Ishikawa (cell line): Measurements from ENCODE around the gene ACER1.

Experiments used
- CREB1 ChIP-seq: IDR thresholded peaks from 2 replicates; pipeline ENCODE4 v1.6.1; 2012; ENCODE audit warnings: low read depth
- EP300 ChIP-seq: IDR thresholded peaks from 2 replicates; pipeline ENCODE4 v1.6.1; 2012; ENCODE audit warnings: borderline replicate concordance
- FOXM1 ChIP-seq: IDR thresholded peaks from 2 replicates; pipeline ENCODE4 v1.6.1; 2012; ENCODE audit warnings: low read depth, borderline replicate concordance
- NFIC ChIP-seq: IDR thresholded peaks from 2 replicates; pipeline ENCODE4 v1.6.1; 2012
- TAF1 ChIP-seq: IDR thresholded peaks from 2 replicates; pipeline ENCODE4 v1.6.1; 2012; ENCODE audit warnings: low read depth, mild to moderate bottlenecking
- YY1 ChIP-seq: IDR thresholded peaks from 2 replicates; pipeline ENCODE4 v1.6.1; 2012; ENCODE audit warnings: low read depth
- TF ChIP-seq, protein P1 (sequence below): IDR thresholded peaks from 2 replicates; pipeline ENCODE4 v1.6.1; 2012; ENCODE audit warnings: low read depth, mild to moderate bottlenecking

DNA sequence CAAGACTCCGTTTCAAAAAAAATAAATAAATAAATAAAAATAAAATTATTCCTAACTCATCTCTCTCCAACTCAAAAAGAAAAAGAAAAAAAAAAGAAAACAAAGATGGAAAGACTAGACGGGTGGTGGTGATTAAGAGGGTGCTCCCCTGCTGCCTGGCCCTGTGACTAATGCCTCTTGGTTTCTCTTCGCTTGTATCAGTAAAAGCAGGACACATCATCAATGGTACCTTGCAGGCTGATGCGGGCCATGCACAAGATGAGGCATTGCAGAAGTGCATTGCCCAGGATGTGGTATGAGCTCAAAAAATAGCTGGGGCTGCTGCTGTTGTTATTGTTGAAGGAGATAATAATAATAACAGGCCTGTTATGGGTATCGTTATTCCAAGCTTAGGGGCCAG lies 14.6 kb downstream of the ACER1 start:
- TF ChIP-seq CREB1 (no peak), EP300 (no peak), FOXM1 (no peak), TAF1 (no peak), YY1 (no peak), NFIC (no peak)
- TF ChIP-seq, protein P1, sequence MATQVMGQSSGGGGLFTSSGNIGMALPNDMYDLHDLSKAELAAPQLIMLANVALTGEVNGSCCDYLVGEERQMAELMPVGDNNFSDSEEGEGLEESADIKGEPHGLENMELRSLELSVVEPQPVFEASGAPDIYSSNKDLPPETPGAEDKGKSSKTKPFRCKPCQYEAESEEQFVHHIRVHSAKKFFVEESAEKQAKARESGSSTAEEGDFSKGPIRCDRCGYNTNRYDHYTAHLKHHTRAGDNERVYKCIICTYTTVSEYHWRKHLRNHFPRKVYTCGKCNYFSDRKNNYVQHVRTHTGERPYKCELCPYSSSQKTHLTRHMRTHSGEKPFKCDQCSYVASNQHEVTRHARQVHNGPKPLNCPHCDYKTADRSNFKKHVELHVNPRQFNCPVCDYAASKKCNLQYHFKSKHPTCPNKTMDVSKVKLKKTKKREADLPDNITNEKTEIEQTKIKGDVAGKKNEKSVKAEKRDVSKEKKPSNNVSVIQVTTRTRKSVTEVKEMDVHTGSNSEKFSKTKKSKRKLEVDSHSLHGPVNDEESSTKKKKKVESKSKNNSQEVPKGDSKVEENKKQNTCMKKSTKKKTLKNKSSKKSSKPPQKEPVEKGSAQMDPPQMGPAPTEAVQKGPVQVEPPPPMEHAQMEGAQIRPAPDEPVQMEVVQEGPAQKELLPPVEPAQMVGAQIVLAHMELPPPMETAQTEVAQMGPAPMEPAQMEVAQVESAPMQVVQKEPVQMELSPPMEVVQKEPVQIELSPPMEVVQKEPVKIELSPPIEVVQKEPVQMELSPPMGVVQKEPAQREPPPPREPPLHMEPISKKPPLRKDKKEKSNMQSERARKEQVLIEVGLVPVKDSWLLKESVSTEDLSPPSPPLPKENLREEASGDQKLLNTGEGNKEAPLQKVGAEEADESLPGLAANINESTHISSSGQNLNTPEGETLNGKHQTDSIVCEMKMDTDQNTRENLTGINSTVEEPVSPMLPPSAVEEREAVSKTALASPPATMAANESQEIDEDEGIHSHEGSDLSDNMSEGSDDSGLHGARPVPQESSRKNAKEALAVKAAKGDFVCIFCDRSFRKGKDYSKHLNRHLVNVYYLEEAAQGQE, result no peak
